ENCODE measurements around the gene RYR2. TPM values are rescaled to one million over a fixed set of nuclear protein-coding genes. Genes with fewer than 3 reads are reported as not detected.

RYR2 gene
- total and polyA plus RNA-seq, 11 donors: 77.7 to 1,319 (median 805) TPM

- H3K27ac ChIP-seq: no peak overlapping the region
- no peak for DNase-seq
- peaks cover 0 to 19% (median 4%) of the 10 kb centered on the region in 12 donors for H3K4me1 ChIP-seq
- H3K36me3 ChIP-seq: peaks cover 0 to 38% (median 0%) of the 10 kb centered on the region in 9 donors
- intact Hi-C loops (cut with DNase I): no loop called here
- no peak for ATAC-seq
- H3K27me3 ChIP-seq: no peaks in the 10 kb centered on the region
- WGBS, 4 donors: 92 to 95% (median 93%) methylated on average over 2 of the region's 2 CpGs
- H3K4me3 ChIP-seq: no peak overlapping the region
- no peak for TF ChIP-seq POLR2A (IDR thresholded peaks at IDR 0.05)
- no peak for TF ChIP-seq CTCF (IDR thresholded peaks at IDR 0.05)
- no peaks in the 10 kb centered on the region for H3K9me3 ChIP-seq
Measured at GRCh38 chr1:237539055-237539454, 497.1 kb downstream of the RYR2 start.

GRCh38 chr1:237542525-237543418 lies 500.8 kb downstream of the RYR2 start:
- DNase-seq: peak in 1 of 5 donors; percentile 41
- Histone ChIP-seq H3K9me3 (no peaks in the 10 kb centered on the region), H3K27me3 (no peaks in the 10 kb centered on the region), H3K4me3 (no peak overlapping the region), H3K27ac (peak overlapping the region in 5 of 12 donors; percentile 30 to 59 (median 48)), H3K36me3 (peaks cover 0 to 30% (median 0%) of the 10 kb centered on the region in 9 donors), H3K4me1 (peaks cover 0 to 24% (median 4%) of the 10 kb centered on the region in 12 donors)
- WGBS, 4 donors: 30 to 41% (median 32%) methylated on average over 5 of the region's 5 CpGs
- ATAC-seq: peak; percentile 41 to 91 (median 72)
- TF ChIP-seq CTCF (IDR thresholded peaks at IDR 0.05) (no peak), POLR2A (IDR thresholded peaks at IDR 0.05) (no peak)
- intact Hi-C loops (cut with DNase I): no loop called here

GRCh38 chr1:237553078-237553477 lies 511.1 kb downstream of the RYR2 start:
- 68 to 88% (median 84%) methylated on average over 1 of the region's 1 CpG for WGBS, 4 donors
- Histone ChIP-seq H3K27ac (no peak overlapping the region), H3K27me3 (no peaks in the 10 kb centered on the region), H3K9me3 (peaks cover 0 to 1% (median 0%) of the 10 kb centered on the region in 12 donors), H3K4me1 (peaks cover 0 to 15% (median 0%) of the 10 kb centered on the region in 12 donors), H3K36me3 (peaks cover 0 to 70% (median 15%) of the 10 kb centered on the region in 9 donors), H3K4me3 (no peak overlapping the region)
- TF ChIP-seq CTCF (IDR thresholded peaks at IDR 0.05) (no peak), POLR2A (IDR thresholded peaks at IDR 0.05) (no peak)
- intact Hi-C loops (cut with DNase I): no loop called here
- ATAC-seq (no peak), DNase-seq (no peak)

- no peak overlapping the region for H3K4me3 ChIP-seq
- WGBS, 4 donors: 33 to 48% (median 41%) methylated on average over 3 of the region's 3 CpGs
- H3K27me3 ChIP-seq: no peaks in the 10 kb centered on the region
- ATAC-seq (peak; percentile 47 to 81 (median 63)), DNase-seq (no peak)
- H3K36me3 ChIP-seq: peaks cover 0 to 39% (median 0%) of the 10 kb centered on the region in 9 donors
- peaks cover 0 to 47% (median 4%) of the 10 kb centered on the region in 12 donors for H3K4me1 ChIP-seq
- H3K27ac ChIP-seq: peak overlapping the region in 1 of 12 donors; percentile 6
- TF ChIP-seq POLR2A (IDR thresholded peaks at IDR 0.05) (no peak), CTCF (IDR thresholded peaks at IDR 0.05) (no peak)
- peaks cover 0 to 4% (median 0%) of the 10 kb centered on the region in 12 donors for H3K9me3 ChIP-seq
- intact Hi-C loops (cut with DNase I): no loop called here
Measured at GRCh38 chr1:237556911-237557310, 514.9 kb downstream of the RYR2 start.

All from heart left ventricle (tissue), 16 donors.